Activated CD8-positive, alpha-beta memory T cell treated with anti-CD3 and anti-CD28 coated beads, Interleukin-2, amount 50 U/mL, for 48 hours (primary cell): Measurements from ENCODE around the gene TNFRSF18.

ENCODE experiments used
- DNase-seq: peaks from one replicate; pipeline ENCODE4 v3.0.0-alpha.2; 2020

Gene TNFRSF18

DNA sequence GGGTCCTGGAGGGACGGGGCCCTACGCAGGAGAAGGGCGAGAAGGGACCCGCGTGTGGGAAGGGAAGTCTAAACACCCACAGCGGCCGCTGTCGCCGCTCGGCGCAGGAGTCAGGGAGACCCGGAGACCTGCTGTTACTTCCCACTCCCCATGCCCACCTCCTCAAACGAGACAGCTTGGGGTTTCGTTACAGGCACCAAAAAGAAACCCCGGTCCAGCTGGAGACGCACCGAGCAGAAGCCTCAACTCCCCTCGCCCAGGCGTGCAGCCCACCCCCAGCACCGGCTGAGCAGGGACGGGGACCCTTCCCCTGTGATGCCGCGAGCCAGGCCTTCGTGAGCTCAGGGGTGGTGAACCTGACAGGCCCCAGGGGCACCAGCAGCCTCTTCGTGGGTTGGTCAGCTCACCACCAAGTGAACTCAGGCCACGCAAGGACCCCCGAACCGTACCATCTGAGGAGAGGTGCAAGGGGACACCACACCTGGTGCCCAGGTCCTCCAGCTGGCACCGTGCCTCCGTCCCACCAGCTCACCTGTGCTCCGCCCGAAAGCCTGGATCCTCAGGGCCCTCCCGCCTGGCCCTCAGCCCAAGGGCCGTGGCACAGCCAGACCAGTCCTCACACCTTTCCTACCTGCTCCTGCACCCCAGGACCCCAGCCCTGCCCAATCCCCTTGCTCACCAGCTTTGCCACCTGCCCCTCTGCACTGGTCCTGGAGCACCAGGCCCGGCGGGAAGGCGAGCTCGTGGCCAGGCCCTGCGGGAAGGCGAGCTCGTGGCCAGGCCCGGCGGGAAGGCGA, 20.4 kb upstream of the TNFRSF18 start:
- no peak for DNase-seq

DNA sequence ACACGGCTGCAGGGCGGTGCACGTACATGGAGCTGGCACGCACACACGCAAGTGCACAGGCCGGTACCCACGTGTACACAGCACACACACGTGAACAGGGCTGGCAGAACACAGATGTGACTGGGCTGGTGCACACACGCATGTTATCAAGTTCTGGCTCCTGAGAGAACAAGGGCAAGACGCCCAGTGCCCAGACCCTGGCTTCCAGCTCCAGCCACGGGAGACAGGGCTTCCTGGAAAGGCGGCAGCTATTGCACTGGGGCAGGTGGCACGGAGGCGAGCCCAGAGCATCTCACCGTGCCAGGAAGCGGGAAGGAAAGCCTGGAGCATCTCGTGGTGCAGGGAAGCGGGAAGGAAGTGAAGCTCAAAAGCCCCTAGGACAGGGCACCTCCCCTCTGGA, 19.5 kb upstream of the TNFRSF18 start:
- no peak for DNase-seq

DNA sequence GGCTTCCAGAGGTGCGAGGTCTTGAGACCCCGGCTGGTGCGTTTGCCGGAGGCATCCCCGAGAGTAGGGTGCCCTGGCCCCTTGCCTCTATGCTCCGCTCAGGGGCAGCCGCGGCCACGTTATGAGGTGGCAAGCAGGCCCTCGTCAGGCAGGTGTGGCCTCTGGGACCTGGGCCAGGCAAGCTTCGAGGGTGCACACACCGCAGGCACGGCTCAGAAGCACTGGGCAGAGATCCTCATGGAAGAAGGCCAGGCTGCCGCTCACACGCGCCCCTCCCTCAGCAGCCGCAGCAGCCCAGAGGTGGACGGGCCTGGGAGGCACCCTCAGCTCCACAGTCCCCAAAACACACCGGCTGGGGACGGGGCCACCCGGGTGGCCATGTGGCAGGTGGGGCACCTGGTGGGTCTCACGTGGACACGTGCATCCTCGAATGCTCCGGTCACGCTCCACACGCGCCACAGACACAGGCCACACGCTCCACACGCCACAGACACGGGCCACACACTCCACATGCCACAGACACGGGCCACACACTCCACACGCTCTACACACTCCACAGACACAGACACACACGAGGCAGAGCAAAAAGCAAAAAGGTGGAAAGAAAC, 18.9 kb upstream of the TNFRSF18 start:
- no peak for DNase-seq

DNA sequence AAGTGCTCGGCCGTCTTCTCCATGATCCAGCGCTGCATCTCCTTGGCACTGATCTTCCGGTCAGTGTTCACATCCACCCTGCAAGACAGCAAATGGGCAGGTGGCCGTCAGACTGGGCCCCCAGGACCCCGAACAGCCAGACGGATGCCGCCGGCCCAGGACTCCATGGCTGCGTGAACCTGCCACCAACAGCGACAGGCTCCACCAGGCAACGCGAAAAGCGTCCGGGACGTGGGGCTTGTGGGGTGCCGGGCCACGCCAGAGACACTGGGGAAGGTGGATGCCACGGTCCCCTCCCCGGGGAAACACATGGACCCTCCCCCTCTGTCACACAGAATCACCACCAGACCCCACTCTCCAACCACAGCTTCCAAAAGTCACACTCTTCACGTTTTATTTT, 17.5 kb upstream of the TNFRSF18 start:
- DNase-seq = no peak

DNA sequence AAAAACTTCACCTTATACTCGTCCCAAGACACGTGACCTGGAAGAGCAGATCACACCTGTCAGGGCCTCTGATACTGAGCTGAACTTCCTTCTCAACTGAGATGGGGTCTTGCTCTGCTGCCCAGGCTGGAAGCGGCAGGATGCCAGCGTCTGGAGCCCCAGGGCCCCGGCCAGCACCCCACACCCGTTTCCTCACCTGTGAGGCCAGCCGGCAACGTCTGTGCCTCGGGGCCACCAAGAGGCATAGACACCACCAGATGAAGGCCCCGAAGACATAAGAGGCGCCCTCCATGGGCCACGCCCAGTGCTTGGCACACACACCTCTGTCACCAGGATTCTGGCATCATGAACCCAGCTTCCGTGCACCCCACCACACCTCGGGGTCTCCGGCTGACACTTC, 16.9 kb upstream of the TNFRSF18 start:
- no peak for DNase-seq

DNA sequence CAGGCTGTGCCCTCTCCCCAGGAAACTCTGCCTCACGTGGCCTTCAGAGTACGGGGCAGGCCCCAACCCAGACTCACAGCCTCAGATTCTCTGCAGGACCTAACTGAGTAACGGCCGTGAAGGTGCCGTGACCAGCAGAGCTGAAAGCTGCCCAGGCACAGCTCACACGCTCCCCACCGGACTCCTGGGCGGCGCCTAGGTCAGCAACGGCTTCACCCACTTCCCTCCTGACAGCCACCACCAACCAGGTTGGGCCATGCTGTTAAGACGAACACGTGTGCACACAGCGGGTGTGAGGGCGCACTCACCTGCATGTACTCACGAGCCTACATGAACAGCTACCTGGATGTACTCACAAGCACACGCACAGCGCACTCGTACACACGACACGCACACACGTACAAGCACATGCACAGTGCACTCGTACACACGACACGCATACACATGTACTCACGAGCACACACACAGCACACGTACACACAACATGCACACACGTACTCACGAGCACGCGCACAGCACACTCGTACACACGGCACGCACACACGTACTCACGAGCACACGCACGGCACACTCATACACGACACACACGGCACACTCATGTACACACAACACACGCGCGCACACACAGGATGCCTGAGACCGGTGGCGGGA, 16.3 kb upstream of the TNFRSF18 start:
- no peak for DNase-seq

DNA sequence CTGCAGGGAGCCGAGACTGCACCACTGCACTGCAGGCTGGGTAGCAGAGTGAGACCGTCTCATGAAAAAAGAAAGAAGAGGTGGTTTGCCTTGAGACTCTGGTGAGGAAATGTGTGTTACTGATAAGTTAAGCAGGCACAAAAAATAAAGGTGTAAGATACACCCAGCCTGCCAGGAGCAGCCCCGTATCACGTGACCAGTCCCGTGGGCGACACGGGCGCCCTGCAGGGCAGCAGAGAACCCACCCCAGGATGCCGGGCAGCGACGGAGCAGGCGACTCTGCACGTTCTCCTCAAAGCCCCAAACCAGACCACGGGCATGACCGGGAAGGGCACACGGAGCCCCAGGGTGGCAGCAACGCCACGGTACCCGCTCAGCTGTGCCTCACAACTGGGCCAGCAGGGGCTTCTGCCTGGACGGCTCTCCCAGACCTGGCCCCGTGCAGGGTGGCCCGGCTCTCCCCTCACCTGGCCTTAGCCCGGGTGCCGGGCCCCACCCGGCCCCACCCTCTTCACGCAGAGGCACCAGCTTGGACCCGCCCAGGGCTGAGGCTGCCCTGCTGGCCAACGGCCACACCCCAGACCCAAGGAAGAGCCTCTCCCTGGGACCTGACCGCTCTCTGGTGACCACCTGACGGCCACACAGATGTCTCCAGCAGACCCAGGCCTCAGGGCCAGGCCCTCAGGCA, 15.6 kb upstream of the TNFRSF18 start:
- DNase-seq = no peak

DNA sequence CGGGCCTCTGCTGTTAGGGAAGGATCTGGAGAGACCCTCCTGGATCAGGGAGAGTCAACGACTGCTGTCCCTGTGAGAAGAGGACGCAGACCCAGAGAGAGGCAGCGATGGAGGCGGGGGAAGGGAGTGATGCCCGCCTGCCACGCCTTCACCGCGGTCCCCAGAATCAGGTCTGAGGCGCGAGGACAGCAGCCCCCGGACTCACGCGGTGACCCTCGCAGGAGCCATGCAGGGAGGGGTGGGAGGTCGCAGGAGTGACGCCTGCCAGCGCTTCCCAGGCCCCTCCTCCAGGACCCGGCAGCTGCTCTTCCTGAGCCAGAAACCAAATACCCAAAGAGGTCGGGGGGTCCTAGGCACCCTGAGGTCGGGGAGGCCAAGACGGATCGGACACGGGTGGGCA, 13.8 kb upstream of the TNFRSF18 start:
- no peak for DNase-seq

DNA sequence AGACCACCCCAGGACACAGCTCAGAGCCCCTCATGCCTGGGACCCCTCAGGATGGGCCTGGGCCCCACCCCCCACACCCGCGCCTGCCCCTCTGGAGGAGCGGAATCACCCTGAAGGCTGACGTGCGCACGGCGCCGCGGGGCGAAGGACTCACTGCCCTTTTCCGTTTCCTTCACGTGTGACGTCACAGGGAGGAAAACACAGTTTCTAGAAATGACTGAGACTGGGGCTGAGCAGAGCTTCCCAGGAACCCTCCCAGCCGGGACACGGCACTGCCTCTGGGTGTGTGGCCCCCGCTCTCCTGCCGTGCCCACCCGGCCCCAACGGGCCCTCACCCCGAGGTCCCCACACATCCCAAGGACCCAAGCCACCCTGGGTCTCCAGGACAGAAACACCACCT, 12.9 kb upstream of the TNFRSF18 start:
- DNase-seq = no peak

DNA sequence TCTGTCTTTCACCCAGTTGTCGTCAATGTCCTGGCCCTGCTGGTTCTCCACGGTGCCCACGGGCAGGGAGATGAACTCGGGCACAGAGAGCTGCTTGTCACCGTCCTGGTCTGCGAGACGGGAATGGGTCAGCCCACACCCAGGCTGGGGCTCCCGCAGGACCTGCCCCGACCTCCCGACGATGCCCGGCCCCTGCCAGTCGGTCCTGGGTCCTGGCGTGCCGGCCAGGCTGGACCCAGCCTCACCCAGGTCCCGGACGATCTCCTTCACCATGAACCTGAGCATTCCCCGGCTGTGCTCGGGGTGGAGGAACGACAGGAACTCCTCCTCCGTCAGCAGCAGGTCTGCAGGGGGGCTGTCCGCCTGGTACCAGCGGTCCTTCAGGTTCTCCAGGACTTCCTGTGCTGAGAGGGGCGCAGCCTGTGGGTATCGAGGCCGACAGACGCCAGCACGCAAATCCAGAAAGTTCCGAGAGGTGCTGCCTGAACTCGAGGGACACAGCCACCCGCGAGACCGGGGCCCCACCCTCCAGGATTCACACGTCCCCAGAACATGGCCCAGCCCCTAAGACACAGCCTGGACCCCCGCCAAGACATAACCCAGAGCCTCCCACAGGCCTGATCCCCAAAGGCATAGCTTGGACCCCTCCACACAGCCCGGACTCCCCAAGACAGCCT, 12.3 kb upstream of the TNFRSF18 start:
- no peak for DNase-seq

DNA sequence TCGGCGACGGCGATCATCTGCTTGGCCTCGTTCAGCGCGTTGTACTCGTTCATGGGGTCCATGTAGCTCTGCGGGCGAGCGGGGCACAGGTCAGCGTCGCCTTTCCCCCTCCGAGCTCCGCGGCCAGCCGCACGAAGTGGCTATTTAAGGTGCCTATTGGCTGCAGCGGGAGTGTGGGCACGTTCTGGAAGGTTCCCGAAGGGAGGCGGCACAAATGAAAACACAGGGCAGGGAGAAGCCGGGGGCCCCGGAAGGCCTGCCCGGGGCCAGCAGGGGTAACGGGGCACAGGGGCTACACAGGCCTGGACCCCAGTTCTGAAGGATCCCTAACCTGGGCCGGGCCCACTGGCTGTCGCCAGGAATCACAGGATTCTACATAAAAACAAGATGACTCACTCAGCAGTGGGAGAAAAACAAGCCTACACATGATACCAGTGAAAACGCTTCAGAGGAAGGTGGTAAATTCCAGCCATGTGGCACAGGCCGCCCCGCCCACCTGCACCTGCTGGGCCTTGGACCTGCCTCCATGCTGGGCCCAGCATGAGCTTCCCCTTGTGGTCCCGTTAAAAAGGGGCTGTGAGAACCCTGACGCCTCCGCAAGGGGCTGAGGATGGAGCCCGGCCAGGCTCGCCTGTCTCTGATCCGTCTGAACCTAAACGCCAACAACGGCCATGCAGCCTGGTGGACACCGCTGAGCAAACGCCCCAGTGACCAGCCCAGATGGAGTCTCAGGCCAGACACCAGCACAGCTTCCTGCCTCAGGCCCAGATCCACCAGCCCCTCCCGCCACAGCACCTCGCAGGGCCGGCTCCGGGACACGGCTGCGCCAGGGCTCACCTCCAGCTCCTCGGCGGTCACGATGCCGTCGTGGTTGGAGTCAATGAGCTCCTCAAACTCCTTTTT, 11.5 kb upstream of the TNFRSF18 start:
- DNase-seq = no peak

DNA sequence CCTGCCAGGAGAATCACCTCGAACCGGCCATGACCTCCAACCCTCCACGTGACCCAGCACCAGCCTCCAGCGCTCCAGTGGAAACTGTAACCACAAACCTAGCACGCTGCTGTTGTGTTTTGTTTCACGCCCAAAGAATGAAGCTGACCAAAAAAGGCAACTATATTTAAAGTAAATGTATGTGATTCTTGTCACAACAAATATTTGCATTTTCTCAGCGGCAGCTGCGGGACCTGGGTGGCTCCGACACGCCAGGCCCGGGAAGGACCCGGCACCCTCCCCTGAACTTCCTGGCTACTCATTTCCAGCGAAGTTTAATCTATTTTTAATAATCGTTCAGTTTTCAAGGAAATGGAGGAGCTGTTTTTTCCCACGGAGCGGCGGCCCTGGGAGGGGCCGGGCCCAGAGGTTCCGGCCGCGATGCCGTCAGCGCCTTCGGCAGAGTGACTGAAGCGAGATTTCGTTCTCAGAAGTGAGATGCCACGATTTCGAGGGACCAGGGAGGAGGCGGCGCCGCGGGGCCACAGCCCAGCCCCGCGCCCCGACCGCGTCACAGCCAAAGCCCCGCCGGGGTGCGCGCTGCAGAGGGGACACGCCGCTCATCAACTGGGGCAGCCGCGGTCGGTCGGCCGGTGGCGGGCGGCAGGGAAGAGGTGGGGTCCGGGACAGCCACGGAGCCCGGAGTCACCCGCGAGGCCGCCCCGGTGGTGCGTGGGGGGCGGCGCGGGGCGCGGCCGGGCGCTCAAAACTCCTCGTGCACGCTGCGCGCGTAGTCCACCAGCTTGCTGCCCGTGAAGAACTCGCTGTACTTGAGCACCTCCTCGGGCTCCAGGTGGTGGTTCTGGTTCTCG, 10.6 kb upstream of the TNFRSF18 start:
- no peak for DNase-seq

DNA sequence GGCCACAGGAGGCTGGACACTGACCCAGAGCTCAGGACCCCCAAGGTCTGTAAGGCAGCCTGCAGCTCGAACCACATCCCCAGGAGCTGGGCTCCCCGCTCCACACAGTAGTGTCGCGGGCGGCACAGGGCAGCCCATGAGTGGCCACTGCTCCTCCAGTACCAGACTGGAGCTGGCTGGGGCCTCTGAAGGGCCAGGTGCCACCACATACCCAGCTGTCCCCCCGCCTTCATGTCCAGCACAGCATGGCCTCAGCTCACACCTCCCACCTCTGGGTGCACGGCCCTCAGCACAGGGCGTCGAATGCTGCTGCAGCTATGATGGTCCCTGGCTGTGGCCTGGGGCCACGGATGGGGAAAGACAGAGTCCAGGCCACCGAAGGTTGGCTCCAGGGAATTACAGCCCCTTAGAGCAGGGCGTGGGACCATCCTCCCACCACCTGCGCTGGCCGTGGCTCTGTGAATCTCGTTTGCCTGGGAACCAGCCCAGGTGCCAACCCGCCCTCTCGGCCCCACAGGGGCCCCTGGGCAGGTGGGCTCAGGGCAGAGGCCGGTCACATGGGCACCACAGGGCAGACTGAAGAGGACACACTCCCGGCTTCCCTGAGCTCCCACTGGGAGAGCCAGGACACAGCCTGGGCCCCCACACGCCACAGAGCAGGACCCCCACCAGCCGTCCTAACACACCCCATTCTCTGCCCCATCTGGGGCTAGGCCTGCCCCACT, 9.7 kb upstream of the TNFRSF18 start:
- no peak for DNase-seq

DNA sequence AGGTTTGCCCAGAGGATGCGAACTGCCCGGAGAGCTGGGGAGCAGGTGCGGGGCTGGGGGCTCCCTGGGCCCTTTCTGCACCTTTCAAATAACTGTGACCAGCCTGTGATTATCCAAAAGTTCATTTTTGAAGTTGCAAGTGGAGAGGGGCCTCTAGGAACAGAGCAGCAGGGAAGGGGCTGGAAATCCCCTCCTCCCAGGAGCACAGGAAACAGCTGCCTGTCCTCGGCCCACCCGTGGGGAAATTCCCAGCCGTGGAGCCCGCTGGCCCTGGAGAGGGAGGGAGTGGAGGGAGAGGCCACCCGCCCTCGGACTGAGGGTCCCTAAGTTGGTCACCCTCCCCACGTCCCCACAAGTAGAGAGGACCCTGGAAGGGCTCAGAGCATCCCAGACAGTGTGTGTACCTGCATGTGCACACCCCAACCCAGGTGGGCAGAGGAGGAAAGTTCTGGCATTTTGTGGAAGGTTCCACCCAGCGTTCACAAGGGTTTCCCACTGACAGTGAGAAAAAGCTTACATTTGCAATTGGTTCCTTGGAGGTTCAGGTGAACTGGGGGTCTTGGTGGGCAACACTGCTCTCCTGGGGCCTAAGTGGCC, 8.8 kb upstream of the TNFRSF18 start:
- DNase-seq = no peak

DNA sequence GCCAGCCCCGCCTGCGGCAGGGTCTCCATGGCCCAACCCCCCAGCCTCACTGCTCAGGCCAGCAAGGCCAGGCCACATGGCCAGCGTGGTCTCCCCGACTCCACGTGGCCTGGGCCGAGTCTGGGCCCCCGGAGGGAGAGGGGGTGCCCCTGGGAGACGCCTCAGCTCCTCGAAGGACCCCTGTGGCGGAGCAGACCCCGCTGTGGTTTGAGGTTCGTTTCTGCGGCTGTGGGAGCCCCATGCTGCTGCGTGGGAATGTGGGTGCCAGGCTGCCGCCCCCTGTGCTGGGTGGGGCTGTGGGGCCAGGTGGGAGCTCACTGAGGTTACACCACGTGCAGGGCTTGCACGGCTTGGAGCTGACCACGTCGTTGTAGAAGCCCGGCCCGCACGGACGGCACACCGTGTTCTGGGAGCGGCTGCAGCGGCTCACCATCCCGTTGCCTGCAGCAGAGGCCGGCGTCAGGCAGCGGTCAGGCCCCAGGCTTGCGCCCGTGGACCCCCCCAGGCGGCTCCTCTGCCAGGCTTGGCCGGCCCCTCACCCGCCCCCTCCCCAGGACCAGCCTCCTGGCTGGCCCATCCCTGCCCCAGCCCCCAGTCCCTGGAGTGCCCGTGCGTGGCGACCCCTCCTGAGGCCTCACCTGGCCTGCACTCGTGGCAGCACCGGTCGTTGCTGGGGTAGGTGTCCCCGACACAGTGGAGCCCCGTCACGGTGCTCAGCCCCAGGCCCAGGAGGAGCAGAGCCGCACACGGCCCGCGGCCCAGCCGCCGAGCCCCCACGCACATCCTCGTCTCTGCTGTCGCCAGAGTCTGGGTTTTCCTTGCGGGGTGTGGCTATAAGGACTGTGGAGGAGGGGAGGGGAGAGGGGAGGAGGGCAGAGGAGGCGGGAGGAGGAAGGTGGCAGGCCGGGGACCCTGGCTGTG, 7.2 kb upstream of the TNFRSF18 start, which contains the start of gene TNFRSF4:
TNFRSF4 (minus strand) TSS at position 809 of the 921 bp plus-strand sequence; CDS start at position 783, 26 bp downstream.
- DNase-seq = peak; percentile 73

DNA sequence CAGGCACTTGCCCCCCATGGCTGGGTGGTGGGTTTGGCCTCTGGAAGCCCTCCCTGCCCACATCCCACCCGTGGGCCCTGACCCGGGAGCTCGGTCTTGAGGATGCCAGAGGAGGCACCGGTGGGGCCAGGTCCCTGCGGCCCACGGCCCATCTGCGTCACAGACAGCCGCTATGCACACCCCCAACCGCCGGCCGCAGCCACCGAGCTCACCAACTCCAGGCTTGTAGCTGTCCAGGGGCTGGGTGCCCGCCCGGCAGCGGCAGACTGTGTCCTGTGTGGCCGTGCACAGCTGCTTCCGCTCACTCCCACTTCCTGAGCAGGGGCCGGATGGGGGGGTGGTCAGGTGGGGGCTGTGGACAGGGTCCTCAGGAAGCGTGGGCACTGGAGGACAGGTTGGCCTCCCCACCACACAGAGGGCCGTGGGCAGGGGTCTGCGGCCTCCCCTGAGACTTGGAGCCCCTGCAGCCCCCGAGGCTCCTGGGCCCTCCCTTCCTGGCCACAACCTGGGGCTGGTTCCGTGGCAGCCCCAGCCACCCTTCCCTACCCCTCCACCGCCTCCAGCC, 6.5 kb upstream of the TNFRSF18 start:
- peak; percentile 79 for DNase-seq

DNA sequence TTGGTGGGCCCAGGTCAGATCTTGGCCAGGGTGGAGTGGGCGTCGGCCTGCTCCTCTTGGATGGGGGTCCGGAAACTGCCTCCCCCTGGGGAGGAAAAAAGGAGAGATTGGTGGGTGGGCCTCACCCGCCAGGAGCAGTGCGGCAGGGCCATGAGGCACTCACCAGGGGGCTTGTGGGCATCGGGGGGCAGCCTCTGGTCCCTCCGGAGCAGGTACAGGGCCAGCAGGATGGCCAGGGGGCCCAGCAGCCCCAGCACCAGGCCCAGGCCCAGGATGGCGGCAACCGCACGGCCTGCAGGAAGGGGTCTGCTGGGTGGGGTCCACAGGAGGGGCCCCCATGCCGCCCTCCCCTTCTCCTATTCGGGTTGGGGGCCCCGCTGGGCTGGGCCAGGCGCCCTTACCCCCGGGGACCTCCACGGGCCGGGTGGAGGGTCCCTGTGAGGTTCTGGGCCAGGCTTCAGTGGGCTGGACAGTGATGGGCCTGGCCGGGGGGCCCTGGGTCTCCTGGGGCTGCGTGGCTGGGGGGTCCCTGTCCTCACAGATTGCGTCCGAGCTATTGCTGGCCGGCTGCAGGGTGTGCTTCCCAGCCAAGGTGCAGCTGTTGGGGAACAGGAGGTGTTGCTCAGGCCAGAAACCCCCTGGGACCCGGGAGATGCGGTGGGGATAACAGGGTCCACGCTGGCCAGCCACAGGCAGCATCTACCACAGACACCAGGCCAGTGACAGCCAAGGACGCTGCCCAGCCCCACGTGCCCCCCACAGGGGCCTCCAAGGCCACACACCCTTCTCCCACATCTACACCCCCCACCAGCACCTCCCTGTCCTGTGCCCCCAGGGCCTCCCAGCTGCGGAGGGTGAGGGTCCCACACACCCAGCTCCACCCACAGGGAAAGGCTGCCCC, 5.4 kb upstream of the TNFRSF18 start:
- DNase-seq = no peak
